ENCODE data around the gene HSDL1. TPM values are rescaled to one million over a fixed set of nuclear protein-coding genes. Genes with fewer than 3 reads are reported as not detected.

The HSDL1 gene
- total RNA-seq, 4 donors from 2014 or later: 8.3 to 22.8 (median 12.4) TPM

DNA sequence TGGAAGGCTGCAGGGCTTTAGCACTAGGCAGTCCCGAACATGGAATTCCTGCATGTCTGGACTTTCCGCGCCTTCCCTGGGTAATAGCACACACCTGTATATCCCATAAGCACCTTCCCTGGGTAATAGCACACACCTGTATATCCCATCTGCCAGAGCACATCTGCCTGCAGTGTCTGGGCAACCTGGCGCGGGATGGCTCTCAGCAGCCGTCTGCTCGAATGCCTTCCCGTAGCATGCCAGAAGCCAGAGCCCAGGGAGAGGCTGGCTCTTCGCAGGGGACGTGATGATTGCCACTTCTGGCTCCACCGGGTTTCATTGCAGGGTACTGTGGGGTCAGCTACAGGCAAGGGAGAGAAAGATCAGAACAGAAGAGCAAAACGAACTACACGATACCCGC, 49.5 kb downstream of the HSDL1 start:
- H3K4me1 ChIP-seq: no peaks in the 10 kb centered on the region
- no peaks in the 10 kb centered on the region for H3K27me3 ChIP-seq
- H3K4me3 ChIP-seq: no peak overlapping the region
- no peak for DNase-seq (ENCODE audit: low spot score in 2 of 2)
- no peaks in the 10 kb centered on the region for H3K9me3 ChIP-seq
- H3K36me3 ChIP-seq: peaks cover 85% of the 10 kb centered on the region
- no peak for TF ChIP-seq CTCF (IDR thresholded peaks at IDR 0.05)
- no peak for TF ChIP-seq POLR2A (IDR thresholded peaks at IDR 0.05)
- TF ChIP-seq EP300 (IDR thresholded peaks at IDR 0.05): no peak
- TF ChIP-seq POLR2AphosphoS5 (IDR thresholded peaks at IDR 0.05): no peak
- 91% methylated on average over 14 of the region's 14 CpGs for WGBS
- no peak overlapping the region for H3K27ac ChIP-seq

- Histone ChIP-seq H3K9me3 (no peaks in the 10 kb centered on the region), H3K27ac (no peak overlapping the region), H3K4me3 (no peak overlapping the region), H3K27me3 (no peaks in the 10 kb centered on the region), H3K36me3 (peaks cover 94% of the 10 kb centered on the region), H3K4me1 (no peaks in the 10 kb centered on the region)
- WGBS: 100% methylated on average over 4 of the region's 4 CpGs
- no peak for DNase-seq (ENCODE audit: low spot score in 2 of 2)
- no peak for TF ChIP-seq POLR2AphosphoS5 (IDR thresholded peaks at IDR 0.05)
- no peak for TF ChIP-seq POLR2A (IDR thresholded peaks at IDR 0.05)
- TF ChIP-seq CTCF (IDR thresholded peaks at IDR 0.05): no peak
- no peak for TF ChIP-seq EP300 (IDR thresholded peaks at IDR 0.05)
Observed at GRCh38 chr16:84093879-84094270, 51.1 kb downstream of the HSDL1 start.

- Histone ChIP-seq H3K9me3 (no peaks in the 10 kb centered on the region), H3K36me3 (peaks cover 94% of the 10 kb centered on the region), H3K4me1 (no peaks in the 10 kb centered on the region), H3K4me3 (no peak overlapping the region), H3K27ac (no peak overlapping the region), H3K27me3 (no peaks in the 10 kb centered on the region)
- TF ChIP-seq EP300 (IDR thresholded peaks at IDR 0.05) (no peak), CTCF (IDR thresholded peaks at IDR 0.05) (no peak)
- 90% methylated on average over 15 of the region's 16 CpGs for WGBS
- no peak for DNase-seq (ENCODE audit: low spot score in 2 of 2)
Observed at GRCh38 chr16:84093120-84093878, 51.7 kb downstream of the HSDL1 start.

- H3K9me3 ChIP-seq: no peaks in the 10 kb centered on the region
- H3K4me1 ChIP-seq: no peaks in the 10 kb centered on the region
- WGBS: 91% methylated on average over 10 of the region's 10 CpGs
- no peak overlapping the region for H3K27ac ChIP-seq
- no peaks in the 10 kb centered on the region for H3K27me3 ChIP-seq
- no peak for DNase-seq (ENCODE audit: low spot score in 2 of 2)
- TF ChIP-seq POLR2AphosphoS5 (IDR thresholded peaks at IDR 0.05) (no peak), EP300 (IDR thresholded peaks at IDR 0.05) (no peak), CTCF (IDR thresholded peaks at IDR 0.05) (no peak), POLR2A (IDR thresholded peaks at IDR 0.05) (no peak)
- H3K36me3 ChIP-seq: peaks cover 97% of the 10 kb centered on the region
- no peak overlapping the region for H3K4me3 ChIP-seq
Observed at GRCh38 chr16:84091460-84091859, 53.5 kb downstream of the HSDL1 start.

DNA sequence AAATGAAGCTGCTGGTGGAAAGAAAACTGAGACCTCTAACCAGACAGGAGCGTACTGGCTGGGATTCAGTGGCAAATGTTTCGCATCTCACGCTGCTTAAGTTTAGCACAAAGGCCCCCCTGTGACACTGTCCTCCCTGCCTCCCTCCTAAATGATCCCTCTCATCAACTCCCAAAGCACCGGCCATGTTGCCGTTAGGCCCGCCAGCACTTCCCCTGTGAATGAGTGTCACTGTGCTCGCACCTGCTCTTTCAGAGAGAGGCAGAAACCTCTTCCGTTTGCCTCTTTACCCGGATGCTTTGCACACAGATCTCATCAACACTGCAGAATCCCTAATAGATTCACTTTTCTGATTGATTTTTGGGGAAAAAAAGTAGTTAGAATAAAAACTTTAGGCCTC, 54.8 kb downstream of the HSDL1 start:
- Histone ChIP-seq H3K36me3 (peaks cover 95% of the 10 kb centered on the region), H3K4me1 (no peaks in the 10 kb centered on the region), H3K9me3 (no peaks in the 10 kb centered on the region), H3K27me3 (no peaks in the 10 kb centered on the region), H3K4me3 (no peak overlapping the region), H3K27ac (no peak overlapping the region)
- DNase-seq (ENCODE audit: low spot score in 2 of 2): no peak
- no peak for TF ChIP-seq CTCF (IDR thresholded peaks at IDR 0.05)
- TF ChIP-seq POLR2A (IDR thresholded peaks at IDR 0.05): no peak
- no peak for TF ChIP-seq POLR2AphosphoS5 (IDR thresholded peaks at IDR 0.05)
- TF ChIP-seq EP300 (IDR thresholded peaks at IDR 0.05): no peak
- 92% methylated on average over 9 of the region's 9 CpGs for WGBS
